Calu3 (cell line): ENCODE data around the gene SYTL2. TPM values are rescaled to one million over a fixed set of nuclear protein-coding genes. Genes with fewer than 3 reads are reported as not detected.

ENCODE experiments used
- BruUV-seq: library from RNA; stranded (reverse); fragments of 400-500 nt; replicated peaks from 2 replicates; lab custom pipeline; 2021; lab: Mats Ljungman, UMichigan
- CTCF ChIA-PET: fragments of 300-600 bp; sonication (Branson Sonifier 250); formaldehyde crosslinking; loops from one replicate; lab custom pipeline; 2022; ENCODE audit warnings: antibody characterized with exemption; lab: Charles Lee
- DNase-seq: peaks from one replicate; pipeline ENCODE4 v3.0.0; 2022
- H3K27ac Mint-ChIP-seq: one replicate; pipeline ENCODE4 v1.8.0; 2022; ENCODE audit warnings: mixed read lengths; ENCODE audit not compliant: unreplicated experiment
- H3K27me3 Mint-ChIP-seq: one replicate; pipeline ENCODE4 v1.8.0; 2022; ENCODE audit warnings: mixed read lengths; ENCODE audit not compliant: unreplicated experiment
- H3K36me3 Mint-ChIP-seq: one replicate; pipeline ENCODE4 v1.8.0; 2022; ENCODE audit warnings: mild to moderate bottlenecking, moderate library complexity, mixed read lengths; ENCODE audit not compliant: insufficient read depth, unreplicated experiment
- H3K4me1 Mint-ChIP-seq: one replicate; pipeline ENCODE4 v1.8.0; 2022; ENCODE audit warnings: mild to moderate bottlenecking, low read depth, mixed read lengths; ENCODE audit not compliant: unreplicated experiment
- H3K4me3 Mint-ChIP-seq: one replicate; pipeline ENCODE4 v1.8.0; 2022; ENCODE audit warnings: mild to moderate bottlenecking, low read depth, moderate library complexity, mixed read lengths; ENCODE audit not compliant: unreplicated experiment
- H3K9me3 Mint-ChIP-seq: one replicate; pipeline ENCODE4 v1.8.0; 2022; ENCODE audit warnings: low read depth, mixed read lengths; ENCODE audit not compliant: unreplicated experiment
- CTCF ChIP-seq: fragments of 200-600 bp; IDR thresholded peaks from one replicate; pipeline ENCODE4 v1.8.0; 2022; ENCODE audit warnings: antibody characterized with exemption; ENCODE audit not compliant: unreplicated experiment
- intact Hi-C: fragments of 100-400 bp; cut with micrococcal nuclease; formaldehyde crosslinking; loops from one replicate; pipeline ENCODE4 v1.10.0; 2022; ENCODE audit not compliant: unreplicated experiment
- total RNA-seq: library from RNA; stranded (reverse); gene quantifications from 2 replicates; pipeline ENCODE4 v1.2.3, GENCODE V29; 2022

Gene SYTL2
- total RNA-seq, 1 experiment from 2014 or later: 10.6 TPM

GRCh38 chr11:85752890-85753581, 57.9 kb downstream of the SYTL2 start:
- Mint-ChIP-seq H3K27me3 (no peaks in the 10 kb centered on the region), H3K36me3 (no peaks in the 10 kb centered on the region), H3K4me3 (no peak overlapping the region), H3K27ac (no peak overlapping the region), H3K4me1 (peaks cover 28% of the 10 kb centered on the region), H3K9me3 (no peaks in the 10 kb centered on the region)
- intact Hi-C loops: no loop called here
- no peak for DNase-seq
- CTCF ChIA-PET: interaction anchor here (0.6 kb wide), 1 partner anchor 43 kb away, joined by 3 read pairs; no protein-coding TSS in a partner anchor
- no TSS peak for BruUV-seq
- no peak for TF ChIP-seq CTCF

GRCh38 chr11:85752201-85752889, 58.6 kb downstream of the SYTL2 start:
- H3K9me3 Mint-ChIP-seq: no peaks in the 10 kb centered on the region
- BruUV-seq: no TSS peak
- DNase-seq: no peak
- CTCF ChIA-PET: interaction anchor here (0.6 kb wide), 1 partner anchor 43 kb away, joined by 3 read pairs; no protein-coding TSS in a partner anchor
- H3K4me3 Mint-ChIP-seq: no peak overlapping the region
- no peaks in the 10 kb centered on the region for H3K27me3 Mint-ChIP-seq
- peaks cover 31% of the 10 kb centered on the region for H3K4me1 Mint-ChIP-seq
- H3K27ac Mint-ChIP-seq: no peak overlapping the region
- intact Hi-C loops: no loop called here
- no peaks in the 10 kb centered on the region for H3K36me3 Mint-ChIP-seq
- TF ChIP-seq CTCF: no peak

GRCh38 chr11:85751724-85752123, 59.2 kb downstream of the SYTL2 start:
- Mint-ChIP-seq H3K4me3 (no peak overlapping the region), H3K27ac (no peak overlapping the region), H3K4me1 (peaks cover 31% of the 10 kb centered on the region), H3K9me3 (no peaks in the 10 kb centered on the region), H3K27me3 (no peaks in the 10 kb centered on the region), H3K36me3 (no peaks in the 10 kb centered on the region)
- no peak for TF ChIP-seq CTCF
- no TSS peak for BruUV-seq
- CTCF ChIA-PET: no interaction called here
- no peak for DNase-seq
- intact Hi-C loops: no loop called here

- no TSS peak for BruUV-seq
Observed at GRCh38 chr11:85750646-85751045, 60.3 kb downstream of the SYTL2 start.

More at GRCh38 chr11:85750646-85751045, 60.3 kb downstream of the SYTL2 start:
- Mint-ChIP-seq H3K4me1 (peaks cover 35% of the 10 kb centered on the region), H3K27ac (no peak overlapping the region), H3K27me3 (no peaks in the 10 kb centered on the region), H3K4me3 (no peak overlapping the region), H3K9me3 (no peaks in the 10 kb centered on the region), H3K36me3 (no peaks in the 10 kb centered on the region)
- CTCF ChIA-PET: no interaction called here
- no peak for DNase-seq
- no peak for TF ChIP-seq CTCF
- intact Hi-C loops: no loop called here
